Chondrocyte (in vitro differentiated cells): ENCODE data around the gene APCDD1L. TPM values are rescaled to one million over a fixed set of nuclear protein-coding genes. Genes with fewer than 3 reads are reported as not detected.

ENCODE experiments used
- DNase-seq: peaks from one replicate; pipeline ENCODE4 v3.0.0; 2021; ENCODE audit warnings: mixed read lengths, low spot score
- H3K27ac Mint-ChIP-seq: one replicate; pipeline ENCODE4 v1.8.0; 2021; ENCODE audit warnings: mild to moderate bottlenecking, moderate library complexity, mixed read lengths; ENCODE audit not compliant: unreplicated experiment
- H3K27me3 Mint-ChIP-seq: 2 replicates; pipeline ENCODE4 v1.8.0; 2021; ENCODE audit warnings: low read depth, mixed read lengths
- H3K36me3 Mint-ChIP-seq: 2 replicates; pipeline ENCODE4 v1.8.0; 2021; ENCODE audit warnings: low read depth, mixed read lengths
- H3K4me1 Mint-ChIP-seq: 2 replicates; pipeline ENCODE4 v1.8.0; 2021; ENCODE audit warnings: low read depth, mild to moderate bottlenecking, mixed read lengths
- H3K4me3 Mint-ChIP-seq: one replicate; pipeline ENCODE4 v1.8.0; 2021; ENCODE audit warnings: mild to moderate bottlenecking, moderate library complexity, mixed read lengths; ENCODE audit not compliant: unreplicated experiment
- H3K9me3 Mint-ChIP-seq: 2 replicates; pipeline ENCODE4 v1.8.0; 2021; ENCODE audit warnings: low read depth, mixed read lengths
- long read RNA-seq: library from polyadenylated mRNA; stranded (forward); transcript quantifications from one replicate; pipeline ENCODE4 v2.0.0, GENCODE V29; 2021
- total RNA-seq: library from RNA; stranded (reverse); gene quantifications from 3 replicates; pipeline ENCODE4 v1.2.1, GENCODE V29; 2021
- TF ChIP-seq, protein P1 (sequence below): fragments of 200-600 bp; sonication (generic); IDR thresholded peaks from 2 replicates; pipeline ENCODE4 v1.5.0; 2021; ENCODE audit warnings: antibody characterized with exemption, mild to moderate bottlenecking, moderate library complexity

Gene APCDD1L
- 20.7 to 26.3 TPM (median 22.5 TPM) in 3 replicates for total RNA-seq
- long read RNA-seq, transcript APCDD1L-201 (4 exons, 3,426 nt) = major isoform, 14 of 25 reads
- long read RNA-seq, partial matches to known transcripts = 0 of 25 reads
- long read RNA-seq, other reads (novel, unspliced or antisense) = 11 of 25 reads

DNA sequence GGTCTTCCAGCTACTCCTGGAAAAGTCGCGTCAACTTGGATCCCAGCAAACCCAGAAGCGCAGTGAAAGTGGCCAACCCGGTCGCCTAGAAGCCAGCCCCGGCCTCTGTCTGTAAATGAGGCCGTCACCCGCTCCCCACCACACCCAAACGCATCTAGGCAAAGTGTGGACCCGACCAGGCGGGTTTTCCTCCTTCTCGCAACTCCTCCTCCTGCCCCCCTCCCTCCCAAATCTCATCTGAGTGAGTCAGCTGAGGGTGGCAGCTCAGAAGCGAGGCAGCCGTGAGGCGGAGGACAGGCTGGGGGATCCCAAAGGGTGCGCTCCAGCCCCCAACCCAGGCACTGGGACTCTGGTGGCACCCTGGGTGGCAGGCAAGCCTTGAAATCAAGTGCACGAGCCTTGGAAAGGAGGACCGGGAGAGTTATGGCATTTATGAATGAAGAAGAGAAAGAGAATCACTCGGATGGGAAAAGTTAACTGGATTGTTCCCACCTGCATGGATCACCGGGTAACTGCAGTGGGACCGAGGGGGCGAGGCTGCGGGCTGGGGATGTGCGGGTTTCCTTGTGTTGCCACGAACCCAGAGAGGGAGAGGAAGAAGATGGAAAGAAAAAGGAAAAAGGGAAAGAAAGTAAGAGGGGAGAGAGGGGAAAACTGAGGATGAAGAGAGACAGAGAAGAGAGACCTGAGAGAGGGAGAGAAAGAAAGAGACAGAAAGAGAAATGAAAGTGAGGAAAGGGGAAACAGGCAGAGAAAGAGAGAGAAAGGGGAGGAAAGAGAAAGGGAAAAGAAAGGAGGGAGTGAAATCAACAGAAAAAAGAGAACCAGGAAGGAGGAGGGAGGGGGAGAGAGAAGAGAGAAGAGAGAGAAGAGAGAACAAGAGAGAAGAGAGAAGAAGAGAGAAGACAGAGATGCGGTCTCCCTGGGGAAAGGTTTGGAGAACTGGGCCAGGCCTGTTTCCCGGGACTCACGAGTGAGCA is at the start of gene APCDD1L:
Gene APCDD1L, minus strand, starts transcription at position 167 of the 980 bp plus-strand sequence. CDS start 692 bp downstream, outside the sequence.
- DNase-seq = no peak
- Mint-ChIP-seq H3K4me3 (peak within 1 kb of the TSS; percentile 76), H3K27me3 (no peaks in the 10 kb centered on the region), H3K4me1 (peaks cover 55% of the 10 kb centered on the region), H3K9me3 (no peaks in the 10 kb centered on the region), H3K36me3 (no peaks in the 10 kb centered on the region), H3K27ac (peak within 1 kb of the TSS; percentile 83)
- TF ChIP-seq, protein P1, sequence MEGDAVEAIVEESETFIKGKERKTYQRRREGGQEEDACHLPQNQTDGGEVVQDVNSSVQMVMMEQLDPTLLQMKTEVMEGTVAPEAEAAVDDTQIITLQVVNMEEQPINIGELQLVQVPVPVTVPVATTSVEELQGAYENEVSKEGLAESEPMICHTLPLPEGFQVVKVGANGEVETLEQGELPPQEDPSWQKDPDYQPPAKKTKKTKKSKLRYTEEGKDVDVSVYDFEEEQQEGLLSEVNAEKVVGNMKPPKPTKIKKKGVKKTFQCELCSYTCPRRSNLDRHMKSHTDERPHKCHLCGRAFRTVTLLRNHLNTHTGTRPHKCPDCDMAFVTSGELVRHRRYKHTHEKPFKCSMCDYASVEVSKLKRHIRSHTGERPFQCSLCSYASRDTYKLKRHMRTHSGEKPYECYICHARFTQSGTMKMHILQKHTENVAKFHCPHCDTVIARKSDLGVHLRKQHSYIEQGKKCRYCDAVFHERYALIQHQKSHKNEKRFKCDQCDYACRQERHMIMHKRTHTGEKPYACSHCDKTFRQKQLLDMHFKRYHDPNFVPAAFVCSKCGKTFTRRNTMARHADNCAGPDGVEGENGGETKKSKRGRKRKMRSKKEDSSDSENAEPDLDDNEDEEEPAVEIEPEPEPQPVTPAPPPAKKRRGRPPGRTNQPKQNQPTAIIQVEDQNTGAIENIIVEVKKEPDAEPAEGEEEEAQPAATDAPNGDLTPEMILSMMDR = no peak

DNA sequence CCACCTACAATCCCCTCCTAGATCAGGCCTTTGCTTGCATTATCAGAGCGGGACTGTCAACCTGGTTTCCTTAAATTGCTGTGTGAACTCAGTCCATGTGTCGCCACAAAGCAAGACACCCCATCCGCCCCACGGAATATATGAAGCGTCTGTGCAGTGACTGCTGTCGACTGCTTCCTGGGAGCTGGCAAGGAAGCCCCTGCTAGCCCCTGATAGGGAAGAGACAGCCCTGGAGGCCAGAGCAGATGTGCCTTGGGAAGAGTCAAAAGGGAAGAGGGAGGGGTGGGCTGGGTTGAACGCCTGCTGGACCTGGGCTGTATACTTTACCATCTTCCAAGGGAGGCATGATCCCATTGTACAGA is 44.1 kb upstream of the APCDD1L start:
- H3K27me3 Mint-ChIP-seq = no peaks in the 10 kb centered on the region
- peaks cover 3% of the 10 kb centered on the region for H3K36me3 Mint-ChIP-seq
- peak; percentile 56 for DNase-seq
- H3K9me3 Mint-ChIP-seq = peaks cover 5% of the 10 kb centered on the region
- peaks cover 11% of the 10 kb centered on the region for H3K4me1 Mint-ChIP-seq
- TF ChIP-seq, protein P1 = no peak
- no peak overlapping the region for H3K4me3 Mint-ChIP-seq
- no peak overlapping the region for H3K27ac Mint-ChIP-seq

DNA sequence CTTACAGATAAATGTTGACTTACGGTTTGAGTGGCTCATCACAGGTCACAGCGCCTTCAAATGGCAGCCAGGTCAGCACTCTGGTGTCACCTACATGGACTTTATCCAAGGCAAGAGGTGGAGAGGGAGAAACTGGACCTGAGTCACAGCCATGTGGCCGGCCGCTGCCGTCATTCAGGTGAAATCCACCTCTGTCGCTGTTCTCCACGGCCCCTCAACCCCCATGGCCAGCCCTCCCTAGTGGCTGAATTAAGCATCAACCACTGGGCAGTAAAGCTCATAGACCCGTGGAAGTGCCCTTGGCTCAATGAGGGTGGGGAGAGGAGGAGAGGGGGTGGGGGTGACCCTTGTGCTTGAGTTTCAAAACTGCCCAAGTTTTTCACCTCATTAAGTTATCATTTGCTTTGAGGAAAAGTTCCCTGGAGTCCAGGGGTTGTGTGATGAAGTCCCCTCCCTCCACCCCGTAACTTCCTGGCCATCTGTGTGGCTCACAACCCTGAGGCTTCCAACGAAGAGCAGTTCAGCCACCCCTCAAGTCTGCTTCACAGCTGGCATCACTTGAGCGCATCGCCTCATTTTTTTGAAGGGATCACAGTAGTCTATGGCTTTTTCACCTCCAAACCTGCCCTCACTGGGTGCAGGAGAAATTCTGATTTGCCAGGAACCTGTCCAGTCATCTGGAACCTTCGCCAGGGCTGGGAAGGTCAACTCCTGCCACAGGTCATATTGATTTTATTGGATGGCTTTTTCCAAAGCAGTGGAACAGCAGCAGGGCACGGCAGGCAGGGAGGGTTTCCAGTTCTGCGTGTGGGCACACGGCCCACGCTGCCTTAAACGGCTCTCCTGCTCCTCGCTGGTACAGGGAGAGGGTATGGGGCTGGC is 43.5 kb upstream of the APCDD1L start:
- Mint-ChIP-seq H3K27me3 (no peaks in the 10 kb centered on the region), H3K27ac (no peak overlapping the region), H3K4me1 (peaks cover 17% of the 10 kb centered on the region), H3K9me3 (peaks cover 4% of the 10 kb centered on the region), H3K36me3 (peaks cover 3% of the 10 kb centered on the region), H3K4me3 (no peak overlapping the region)
- no peak for DNase-seq
- TF ChIP-seq, protein P1 = no peak

DNA sequence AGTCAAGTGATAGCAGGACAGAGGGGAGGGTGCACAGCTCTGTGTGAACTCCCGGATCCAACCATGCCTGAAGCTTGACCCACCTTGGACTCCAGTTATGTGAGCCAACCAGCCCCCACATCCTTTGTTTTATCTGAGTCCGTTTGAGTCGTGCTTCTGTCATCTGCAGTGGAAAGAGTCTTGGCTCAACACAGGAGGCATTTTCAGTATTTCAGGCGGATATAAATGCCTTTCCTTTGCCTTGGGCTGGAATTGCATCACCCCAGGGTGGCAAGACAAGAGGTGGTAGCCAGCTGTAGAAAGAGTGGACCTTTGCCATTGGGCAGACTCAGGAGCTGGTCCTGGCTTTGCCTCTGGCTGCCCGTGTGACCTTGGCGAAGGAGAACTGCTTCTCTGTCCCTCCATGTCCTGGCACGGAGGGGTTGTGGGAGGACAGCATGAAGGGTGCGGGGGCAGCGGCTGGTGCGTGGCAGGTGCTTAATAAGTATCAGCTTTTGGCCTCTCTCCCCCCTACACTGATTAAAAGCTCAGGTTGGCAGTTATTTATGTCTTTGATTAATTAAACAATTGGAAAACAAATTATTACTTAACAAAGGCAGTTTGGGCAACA is 42.6 kb upstream of the APCDD1L start:
- no peak for DNase-seq
- Mint-ChIP-seq H3K9me3 (no peaks in the 10 kb centered on the region), H3K27ac (no peak overlapping the region), H3K27me3 (no peaks in the 10 kb centered on the region), H3K4me1 (peaks cover 23% of the 10 kb centered on the region), H3K4me3 (no peak overlapping the region), H3K36me3 (no peaks in the 10 kb centered on the region)
- TF ChIP-seq, protein P1 = no peak
